Stimulated activated CD8-positive, alpha-beta memory T cell treated with anti-CD3 and anti-CD28 coated beads, Interleukin-12 subunit alpha, Interleukin-12 subunit beta, amount 100 ng/mL, for 24 hours (primary cell): Measurements from ENCODE around the gene NHEJ1.

ENCODE experiments used
- DNase-seq: peaks from one replicate; pipeline ENCODE4 v3.0.0-alpha.2; 2020; ENCODE audit errors: extremely low read depth

The NHEJ1 gene

GRCh38 chr2:219182331-219183150 is 21.9 kb upstream of the NHEJ1 start:
- DNase-seq = no peak

DNA sequence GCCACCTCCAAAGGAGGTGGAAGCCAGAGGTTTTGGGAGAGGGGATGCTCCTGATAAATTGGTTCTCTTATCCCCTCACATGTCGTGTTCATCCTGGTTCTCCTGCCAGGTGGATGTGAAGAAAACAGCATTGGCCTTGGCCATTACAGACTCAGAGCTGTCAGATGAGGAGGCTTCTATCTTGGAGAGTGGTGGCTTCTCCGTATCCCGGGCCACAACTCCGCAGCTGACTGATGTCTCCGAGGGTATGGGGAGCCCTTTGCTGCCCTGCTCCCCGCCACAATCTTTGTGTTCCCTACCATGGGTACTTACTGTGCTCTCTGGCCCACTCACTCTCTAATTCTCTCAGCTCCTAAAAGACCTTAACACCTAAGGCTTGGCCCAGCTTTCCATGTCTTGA is 20.9 kb upstream of the NHEJ1 start:
- no peak for DNase-seq

GRCh38 chr2:219180961-219181360 is 20.3 kb upstream of the NHEJ1 start:
- DNase-seq = no peak

DNA sequence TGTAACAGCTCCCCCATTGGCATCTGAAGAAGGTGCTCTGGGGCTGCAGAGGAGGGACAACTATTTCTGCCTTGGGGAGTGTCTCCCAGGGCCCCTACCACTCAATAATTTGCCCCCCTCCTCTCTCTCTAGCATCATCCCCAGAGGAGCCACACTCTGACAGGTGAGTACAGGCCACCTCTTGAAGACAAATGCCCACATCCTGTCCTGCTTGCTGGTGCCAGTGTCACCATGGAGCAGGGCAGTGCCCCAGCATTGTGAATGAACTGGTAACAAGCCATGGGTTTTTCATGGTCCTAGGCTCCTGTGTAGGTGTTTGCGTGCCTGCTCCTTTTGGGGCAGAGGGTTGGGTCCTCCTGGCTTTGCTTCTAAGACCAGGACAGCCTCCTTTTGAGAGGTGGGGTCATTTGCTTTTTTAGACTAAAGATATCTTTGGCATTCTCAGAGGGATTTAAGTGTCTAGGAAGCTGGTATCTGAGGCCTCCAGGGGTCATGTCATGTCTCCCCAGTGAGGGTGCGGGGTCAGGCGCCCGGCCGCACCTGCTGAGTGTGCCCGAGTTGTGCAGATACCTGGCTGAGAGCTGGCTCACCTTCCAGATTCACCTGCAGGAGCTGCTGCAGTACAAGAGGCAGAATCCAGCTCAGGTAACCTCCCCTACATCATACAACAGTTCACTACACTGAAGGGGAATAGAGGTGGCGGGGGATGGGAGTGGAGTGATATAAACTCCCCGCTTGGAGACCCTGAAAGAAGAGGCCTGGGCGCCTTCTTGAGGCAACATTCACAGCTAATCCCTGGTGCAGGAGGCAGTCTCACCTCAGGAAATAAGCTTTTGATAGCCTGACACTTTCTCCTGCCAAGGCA is 19.2 kb upstream of the NHEJ1 start:
- no peak for DNase-seq

GRCh38 chr2:219178377-219179175 is 18.0 kb upstream of the NHEJ1 start:
- DNase-seq = no peak

DNA sequence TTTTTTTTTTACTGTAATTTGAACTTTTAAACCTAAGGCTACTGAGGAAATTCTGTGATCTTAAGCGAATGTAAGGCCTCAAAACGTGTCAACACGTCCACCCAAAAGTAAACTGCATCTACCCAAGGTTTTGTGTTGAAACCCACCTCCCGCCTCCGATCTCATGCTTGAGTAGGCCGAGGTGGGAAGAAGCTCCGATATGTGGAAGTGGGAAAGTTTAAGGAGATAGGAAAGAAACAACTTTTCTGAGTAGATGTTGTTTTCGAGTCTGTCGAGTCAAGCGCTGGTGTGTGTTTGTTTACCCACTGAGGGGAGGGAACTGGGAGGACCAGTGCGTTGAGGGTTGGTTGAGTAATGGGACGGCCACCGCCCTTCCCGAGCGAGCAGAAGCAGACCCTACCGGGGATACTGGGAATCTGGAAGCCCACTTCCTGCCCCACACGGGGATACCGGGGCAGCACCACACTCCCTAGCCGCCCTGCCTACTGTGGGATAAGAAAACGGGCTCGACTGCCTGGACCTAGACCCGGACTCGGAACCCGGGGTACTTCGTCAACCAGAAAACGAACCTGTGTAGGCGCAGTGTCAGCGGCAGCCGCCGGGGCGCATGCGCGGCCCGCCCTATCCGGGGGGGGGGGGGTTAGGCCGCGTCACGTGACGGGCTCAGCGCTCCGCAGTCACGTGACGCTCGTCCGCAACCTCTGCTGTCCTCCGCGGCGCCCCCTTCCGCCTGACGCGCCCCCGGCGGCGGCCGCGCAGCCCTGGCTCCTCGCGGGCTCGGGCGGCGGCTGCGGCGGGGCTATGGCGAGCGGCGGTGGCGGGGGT is 17.1 kb upstream of the NHEJ1 start, which contains the start of gene RETREG2:
Gene RETREG2 (plus strand): TSS at position 724 of the 825 bp plus-strand sequence. CDS start 78 bp downstream, at position 802.
- DNase-seq = peak; percentile 51

- peak; percentile 71 for DNase-seq
These were observed 16.4 kb upstream of the NHEJ1 start, which contains the start of gene CNPPD1 for GRCh38 chr2:219176818-219177551. Gene CNPPD1, minus strand, starts transcription at chr2:219176925. Its CDS starts 97 bp downstream, at chr2:219176828.

GRCh38 chr2:219175928-219176817 is 15.6 kb upstream of the NHEJ1 start:
- DNase-seq = no peak

DNA sequence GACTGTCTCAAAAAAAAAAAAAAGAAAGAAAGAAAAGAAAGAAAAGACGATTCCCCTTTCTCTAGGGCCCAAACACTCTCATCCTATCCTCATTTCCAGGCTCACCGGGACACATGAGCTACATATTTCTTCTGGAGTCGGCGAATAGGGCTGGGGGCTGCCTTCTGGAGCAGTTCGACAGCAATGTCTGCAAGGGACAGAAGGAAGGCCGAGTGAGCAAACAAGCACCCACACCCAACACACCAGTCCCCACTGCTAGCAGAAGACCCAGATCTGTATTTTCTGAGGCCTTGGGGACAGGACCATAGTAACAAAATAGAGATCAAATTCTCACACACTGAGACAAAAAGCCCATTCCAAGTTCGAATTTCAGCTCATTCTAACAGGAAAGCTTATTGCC is 14.9 kb upstream of the NHEJ1 start:
- no peak for DNase-seq

- DNase-seq = no peak
These were observed 14.2 kb upstream of the NHEJ1 start for GRCh38 chr2:219174801-219175200.

GRCh38 chr2:219174146-219174545 is 13.5 kb upstream of the NHEJ1 start:
- no peak for DNase-seq

- DNase-seq = no peak
These were observed 12.6 kb upstream of the NHEJ1 start for GRCh38 chr2:219173176-219173575.

DNA sequence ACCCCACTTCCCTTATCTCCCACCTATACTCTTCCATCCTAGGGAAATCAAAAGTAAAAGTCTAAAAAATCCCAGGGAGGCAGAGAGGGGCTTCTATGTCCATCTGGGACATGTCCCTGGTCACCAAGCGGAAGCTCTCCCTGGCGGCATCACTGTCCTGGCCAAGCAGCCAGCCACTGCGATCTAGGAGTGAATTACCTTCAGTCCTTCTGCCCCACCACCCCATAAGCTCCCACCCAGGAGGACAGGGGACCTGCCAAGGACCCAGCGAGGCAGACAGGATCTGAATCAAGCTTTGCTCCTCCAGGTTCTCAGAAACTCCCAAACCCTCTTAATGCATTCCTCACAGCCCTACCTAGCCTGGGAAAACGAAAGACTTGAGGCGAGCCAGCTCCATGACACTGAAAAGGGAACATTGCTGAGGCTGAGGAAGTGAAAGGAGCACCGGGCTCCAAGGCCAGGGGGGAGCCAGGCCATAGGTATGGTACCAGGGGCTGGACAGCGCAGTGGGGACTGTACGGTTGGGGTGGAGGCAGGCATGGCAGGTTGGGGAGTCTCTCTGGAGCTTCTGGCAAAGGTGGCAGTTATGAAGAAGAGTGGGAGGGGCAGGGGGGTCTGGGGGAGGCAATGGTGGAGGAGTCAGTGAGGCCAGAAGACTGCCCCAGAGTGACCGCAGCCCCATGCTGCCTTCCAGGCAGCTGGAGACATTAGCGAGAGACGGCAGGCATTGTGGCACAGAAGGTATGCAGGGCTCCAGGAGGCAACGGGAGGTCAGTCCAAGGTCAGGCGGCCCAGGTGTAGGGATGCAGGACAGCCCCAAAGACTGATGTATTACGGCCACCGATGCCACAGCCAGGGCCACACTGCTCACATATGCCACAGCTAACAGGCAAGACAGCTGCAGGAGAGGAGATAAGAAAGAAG is 11.9 kb upstream of the NHEJ1 start:
- DNase-seq = no peak

DNA sequence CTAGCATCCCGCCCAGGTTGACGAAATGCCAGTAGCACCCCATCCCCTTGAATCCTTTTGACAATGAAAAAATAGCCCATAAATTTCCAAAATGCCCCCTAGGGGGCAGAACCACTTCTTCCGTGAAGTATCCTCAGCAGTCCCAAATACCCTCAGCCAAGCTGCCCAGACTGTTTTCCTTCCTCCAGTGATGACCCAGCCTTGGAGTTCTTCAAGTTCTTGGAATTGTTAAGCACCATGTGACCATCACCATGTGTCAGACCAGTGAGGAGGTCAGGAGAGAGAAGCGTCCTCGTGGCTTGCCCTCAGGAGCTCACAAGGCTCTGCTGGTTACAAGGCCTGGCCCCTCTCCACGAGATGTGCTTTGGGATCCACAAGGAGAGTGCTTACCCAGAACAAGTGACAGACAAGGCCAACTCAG is 10.6 kb upstream of the NHEJ1 start:
- DNase-seq = no peak

- no peak for DNase-seq
These were observed 9.5 kb upstream of the NHEJ1 start, which contains the start of gene SLC23A3 for GRCh38 chr2:219169930-219170654. Gene SLC23A3, minus strand, starts transcription at chr2:219170029. Its CDS starts 45 bp downstream, at chr2:219169984.

GRCh38 chr2:219168932-219169331 is 8.3 kb upstream of the NHEJ1 start:
- DNase-seq = no peak

DNA sequence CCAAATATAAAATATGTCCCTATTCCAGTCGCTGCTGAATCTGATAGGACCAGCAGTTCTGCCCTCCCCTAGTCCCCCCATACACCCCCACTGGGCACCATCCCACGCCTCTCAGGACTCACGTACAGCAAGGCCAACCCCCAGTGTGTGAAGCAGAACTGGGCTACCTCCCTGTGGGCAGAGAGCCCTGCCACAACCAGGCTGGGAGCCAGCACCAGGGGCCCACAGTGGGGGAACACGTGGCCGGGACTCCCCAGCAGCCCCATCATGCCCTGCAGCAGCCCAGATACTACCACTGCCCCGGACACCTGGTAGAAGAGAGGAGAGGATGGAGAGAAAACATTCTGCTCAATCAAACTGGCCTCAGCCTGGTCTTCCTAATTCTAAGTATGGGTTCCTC is 7.9 kb upstream of the NHEJ1 start:
- DNase-seq = no peak
